IMR-90 (cell line): ENCODE results near the gene SMLR1. TPM values are rescaled to one million over a fixed set of nuclear protein-coding genes. Genes with fewer than 3 reads are reported as not detected.

ENCODE experiments used
- ATAC-seq: fragments of 200-7000 bp; cut with Tn5 transposase; 2 replicates; pipeline ENCODE4 v1.9.1; 2020; ENCODE audit warnings: low read depth, mild to moderate bottlenecking, moderate library complexity
- BruUV-seq: library from RNA; stranded (reverse); fragments of 400-500 nt; replicated peaks from 2 replicates; lab custom pipeline; 2021; lab: Mats Ljungman, UMichigan
- CTCF ChIA-PET: fragments of 300-600 bp; formaldehyde crosslinking; extraction: SDS; loops from one replicate; lab custom pipeline; 2021; ENCODE audit warnings: antibody characterized with exemption; lab: Yijun Ruan, JAX
- POLR2A ChIA-PET: fragments of 300-600 bp; sonication (Branson Sonifier 250); formaldehyde crosslinking; loops from one replicate; lab custom pipeline; 2022; ENCODE audit warnings: antibody characterized with exemption; ENCODE audit not compliant: unreplicated experiment; lab: Charles Lee
- DNase-seq: peaks from one replicate; pipeline ENCODE4 v3.0.0; 2013
- H2AFZ ChIP-seq: replicated peaks from 2 replicates; pipeline ENCODE3; 2013; ENCODE audit warnings: low read length, mild to moderate bottlenecking; ENCODE audit not compliant: poor library complexity
- H2AK5ac ChIP-seq: 2 replicates; pipeline ENCODE4 v1.6.1; 2013; ENCODE audit warnings: low read depth, low read length, inconsistent platforms
- H2AK9ac ChIP-seq: replicated peaks from 2 replicates; pipeline ENCODE3; 2013; ENCODE audit warnings: mild to moderate bottlenecking, low read depth, low read length, moderate library complexity; ENCODE audit not compliant: poor library complexity
- H2BK120ac ChIP-seq: 2 replicates; pipeline ENCODE4 v1.6.1; 2013; ENCODE audit warnings: low read depth, low read length, inconsistent platforms
- H2BK15ac ChIP-seq: 3 replicates; pipeline ENCODE4 v1.6.1; 2013; ENCODE audit warnings: low read depth, low read length, inconsistent platforms
- H2BK20ac ChIP-seq: 2 replicates; pipeline ENCODE4 v1.6.1; 2013; ENCODE audit warnings: low read depth, mild to moderate bottlenecking, inconsistent platforms, low read length, moderate library complexity
- H2BK5ac ChIP-seq: 2 replicates; pipeline ENCODE4 v1.6.1; 2013; ENCODE audit warnings: mild to moderate bottlenecking, low read depth, low read length, inconsistent platforms; ENCODE audit not compliant: poor library complexity, severe bottlenecking
- H3K14ac ChIP-seq: replicated peaks from 2 replicates; pipeline ENCODE4 v1.6.1; 2013; ENCODE audit warnings: low read depth, low read length, inconsistent platforms
- H3K18ac ChIP-seq: 2 replicates; pipeline ENCODE4 v1.6.1; 2013; ENCODE audit warnings: low read depth, low read length, control low read depth
- H3K23ac ChIP-seq: 2 replicates; pipeline ENCODE4 v1.6.1; 2013; ENCODE audit warnings: low read depth, low read length, inconsistent platforms
- H3K27ac ChIP-seq: 2 replicates; pipeline ENCODE4 v1.5.1; 2013; ENCODE audit warnings: mild to moderate bottlenecking, control low read depth, low read length; ENCODE audit not compliant: insufficient read depth
- H3K27me3 ChIP-seq: 2 replicates; pipeline ENCODE4 v1.6.1; 2013; ENCODE audit warnings: low read length; ENCODE audit not compliant: control insufficient read depth, insufficient read depth
- H3K36me3 ChIP-seq: 2 replicates; pipeline ENCODE4 v1.6.1; 2013; ENCODE audit warnings: low read length, mixed read lengths; ENCODE audit not compliant: control insufficient read depth, insufficient read depth
- H3K4ac ChIP-seq: 2 replicates; pipeline ENCODE4 v1.6.1; 2013; ENCODE audit warnings: low read depth, low read length, inconsistent platforms
- H3K4me1 ChIP-seq: 2 replicates; pipeline ENCODE4 v1.6.1; 2013; ENCODE audit warnings: low read length, mixed read lengths; ENCODE audit not compliant: control insufficient read depth, insufficient read depth
- H3K4me2 ChIP-seq: 2 replicates; pipeline ENCODE4 v1.6.1; 2013; ENCODE audit warnings: low read depth, mild to moderate bottlenecking, control low read depth, low read length, moderate library complexity
- H3K4me3 ChIP-seq: 2 replicates; pipeline ENCODE4 v1.5.1; 2013; ENCODE audit warnings: low read depth, mild to moderate bottlenecking, control low read depth, low read length, moderate library complexity; ENCODE audit not compliant: insufficient read depth
- H3K56ac ChIP-seq: 2 replicates; pipeline ENCODE4 v1.6.1; 2013; ENCODE audit warnings: low read length, inconsistent platforms; ENCODE audit not compliant: insufficient read depth; ENCODE audit errors: extremely low read depth
- H3K79me1 ChIP-seq, 2 experiments: 2 replicates each; pipeline ENCODE4 v1.6.1; 2013; ENCODE audit warnings: low read length in 2 of 2, inconsistent platforms in 1 of 2, low read depth in 1 of 2
- H3K9ac ChIP-seq: 2 replicates; pipeline ENCODE4 v1.6.1; 2013; ENCODE audit warnings: low read depth, low read length, control low read depth
- H3K9me1 ChIP-seq: 2 replicates; pipeline ENCODE4 v1.6.1; 2013; ENCODE audit warnings: low read length, inconsistent platforms; ENCODE audit not compliant: insufficient read depth
- H3K9me3 ChIP-seq: 2 replicates; pipeline ENCODE4 v1.6.1; 2013; ENCODE audit warnings: low read length; ENCODE audit not compliant: control insufficient read depth, insufficient read depth
- H4K20me1 ChIP-seq: 2 replicates; pipeline ENCODE4 v1.6.1; 2013; ENCODE audit warnings: low read length, inconsistent platforms; ENCODE audit not compliant: insufficient read depth
- H4K5ac ChIP-seq: 2 replicates; pipeline ENCODE4 v1.6.1; 2013; ENCODE audit warnings: mild to moderate bottlenecking, low read depth, low read length, control low read depth
- H4K8ac ChIP-seq, 2 experiments: 2 replicates each; pipeline ENCODE4 v1.6.1; 2013; ENCODE audit warnings: low read depth in 2 of 2, low read length in 2 of 2, control low read depth in 1 of 2, inconsistent platforms in 1 of 2
- H4K91ac ChIP-seq: 2 replicates; pipeline ENCODE4 v1.6.1; 2013; ENCODE audit warnings: low read depth, low read length, inconsistent platforms; ENCODE audit not compliant: insufficient read depth
- MAFK ChIP-seq: IDR thresholded peaks from 2 replicates; pipeline ENCODE4 v1.6.1; 2012; ENCODE audit warnings: low read depth, low read length, improper control_type of control experiment
- MXI1 ChIP-seq: IDR thresholded peaks from 2 replicates; pipeline ENCODE4 v1.6.1; 2012; ENCODE audit warnings: low read depth, mild to moderate bottlenecking, low read length, moderate library complexity, borderline replicate concordance
- WGBS, 2 experiments: methylation state at CpG; one replicate each; pipeline versions ENCODE4 v1.1.5 to v1.1.7; 2013; ENCODE audit warnings: missing lambda C conversion rate in 2 of 2; ENCODE audit not compliant: insufficient read length in 1 of 2; ENCODE audit errors: extremely low coverage in 2 of 2; 5-methylcytosine and 5-hydroxymethylcytosine counted together
- dilution Hi-C: fragments of 300-500 bp; cut with HindIII; formaldehyde crosslinking; loops from one replicate; pipeline ENCODE4 v1.14.3; 2018; ENCODE audit warnings: low sequenced_read_pairs; ENCODE audit not compliant: unreplicated experiment
- in situ Hi-C: fragments of 300-500 bp; cut with MboI; formaldehyde crosslinking; loops from 3 replicates; pipeline ENCODE4 v1.14.3; 2019; ENCODE audit warnings: low sequenced_read_pairs, inconsistent platforms, mixed read lengths
- intact Hi-C: fragments of 100-400 bp; cut with micrococcal nuclease; formaldehyde crosslinking; loops from 2 replicates; pipeline ENCODE4 v1.10.0; 2022
- polyA plus RNA-seq, 3 experiments: library from polyadenylated mRNA; depleted of rRNA; stranded (reverse); fragments of >200 nt; gene quantifications; 2 replicates each; pipeline ENCODE4 v1.2.3, GENCODE V29; 2012; ENCODE audit warnings: low replicate concordance in 1 of 3
- total RNA-seq: library from RNA; depleted of rRNA; stranded (reverse); fragments of >200 nt; gene quantifications from 2 replicates; pipeline ENCODE4 v1.2.3, GENCODE V29; 2012

Gene SMLR1
- total and polyA plus RNA-seq, 2 of the 4 experiments (the other 2 are of a cell fraction) = not detected

GRCh38 chr6:130870179-130870880 is 43.1 kb downstream of the SMLR1 start:
- Histone ChIP-seq H3K4me3 (no peak overlapping the region), H3K27ac (no peak overlapping the region), H3K4me2 (no peak overlapping the region), H2BK120ac (no peak overlapping the region), H4K8ac (no peak overlapping the region), H3K4me1 (no peaks in the 10 kb centered on the region), H4K91ac (no peak overlapping the region), H2BK15ac (no peak overlapping the region), H3K79me1 (peaks cover 9 to 17% of the 10 kb centered on the region in 2 experiments; a peak in 2 of 4 replicates), H3K23ac (no peak overlapping the region), H3K27me3 (no peaks in the 10 kb centered on the region), H3K36me3 (peaks cover 21% of the 10 kb centered on the region), H3K18ac (no peak overlapping the region), H3K9me3 (no peaks in the 10 kb centered on the region), H2AK9ac (no peak overlapping the region), H3K4ac (no peak overlapping the region), H3K9me1 (peaks cover 5% of the 10 kb centered on the region; the same call in 1 of the 2 replicates), H3K9ac (no peak overlapping the region), H4K5ac (no peak overlapping the region), H3K56ac (no peak overlapping the region), H3K14ac (no peak overlapping the region), H2BK20ac (no peak overlapping the region), H2AFZ (no peak overlapping the region), H2BK5ac (no peak overlapping the region), H2AK5ac (no peak overlapping the region), H4K20me1 (no peaks in the 10 kb centered on the region)
- TF ChIP-seq MXI1 (no peak), MAFK (peak; percentile 89)
- ChIA-PET CTCF (interaction anchor here (2.4 kb wide), 1 partner anchor 247 kb away, joined by 6 read pairs; no protein-coding TSS in a partner anchor), POLR2A (no interaction called here)
- intact Hi-C loops (loop anchor here (5.0 kb wide), 1 partner anchor 823 kb away; no protein-coding TSS in a partner anchor), dilution Hi-C loops (no loop called here), in situ Hi-C loops (no loop called here)
- BruUV-seq = no TSS peak
- no peak for ATAC-seq
- no peak for DNase-seq
- WGBS, 2 experiments = 100% methylated on average over 4 of the region's 9 CpGs; no CpG with 5 or more reads in 1 of the 2 experiments
